H1 (cell line): ENCODE results near the gene DNAJC27. TPM values are rescaled to one million over a fixed set of nuclear protein-coding genes. Genes with fewer than 3 reads are reported as not detected.

ENCODE experiments used
- CBX8 ChIP-seq: fragments of 300-800, 300-1000 bp; sonication (generic); IDR thresholded peaks from 2 replicates; pipeline ENCODE4 v1.7.1; 2016; ENCODE audit warnings: low read depth, low read length, borderline replicate concordance
- CTBP2 ChIP-seq: IDR thresholded peaks from 2 replicates; pipeline ENCODE4 v1.7.0; 2011; ENCODE audit warnings: borderline replicate concordance, mild to moderate bottlenecking, moderate library complexity, mixed read lengths, low read length; ENCODE audit not compliant: insufficient read depth, insufficient read length
- EGR1 ChIP-seq: IDR thresholded peaks from 2 replicates; pipeline ENCODE4 v1.6.1; 2011; ENCODE audit warnings: low read depth, low read length, borderline replicate concordance
- HDAC2 ChIP-seq, 2 experiments: fragments of 300-600 bp in 1 of 2; sonication (generic) in 1 of 2; IDR thresholded peaks; 2 replicates each; pipeline ENCODE4 v1.6.1; 2011 to 2012; ENCODE audit warnings: low read depth in 2 of 2, low read length in 2 of 2, mild to moderate bottlenecking in 2 of 2, moderate library complexity in 2 of 2, borderline replicate concordance in 1 of 2, inconsistent platforms in 1 of 2
- RBBP5 ChIP-seq: IDR thresholded peaks from 2 replicates; pipeline ENCODE4 v1.7.1; 2012; ENCODE audit warnings: low read depth, mild to moderate bottlenecking, inconsistent platforms, low read length, moderate library complexity, borderline replicate concordance
- TBP ChIP-seq: IDR thresholded peaks from 2 replicates; pipeline ENCODE4 v1.6.1; 2011; ENCODE audit warnings: low read depth, low read length, improper control_type of control experiment
- TEAD4 ChIP-seq: IDR thresholded peaks from 2 replicates; pipeline ENCODE4 v1.6.1; 2012; ENCODE audit warnings: low read depth, low read length, inconsistent platforms, mixed read lengths
- polyA plus RNA-seq, 7 experiments: library from polyadenylated mRNA; depleted of rRNA in 3 of 7; stranded (reverse) in 5 of 7; unstranded in 2 of 7; fragments of >200 nt in 5 of 7; fragments of 200-250 nt in 2 of 7; gene quantifications; 1 replicate in 5 of 7; 2 replicates in 1 of 7; 4 replicates in 1 of 7; pipeline versions ENCODE4 v1.2.1 to v1.2.3, GENCODE V29; 2011 to 2013; ENCODE audit warnings: missing spikeins in 2 of 7, mixed read lengths in 2 of 7
- total RNA-seq: library from RNA; stranded (reverse); fragmentation: NEBNext Ultra II Directional; extraction: Animal tissue kit (Norgen Biotek cat#: 25700); gene quantifications from 2 replicates; pipeline ENCODE4 v1.2.1, GENCODE V29; 2021
- TF ChIP-seq, protein P1 (sequence below): IDR thresholded peaks from 2 replicates; pipeline ENCODE4 v1.6.1; 2011; ENCODE audit warnings: low read depth, mild to moderate bottlenecking, low read length; ENCODE audit not compliant: insufficient read depth

The DNAJC27 gene
- total and polyA plus RNA-seq, 2 of the 8 experiments (the other 6 are each of a cell fraction or from before 2014, with no cell fraction given) = 1.4 to 4.5 TPM

DNA sequence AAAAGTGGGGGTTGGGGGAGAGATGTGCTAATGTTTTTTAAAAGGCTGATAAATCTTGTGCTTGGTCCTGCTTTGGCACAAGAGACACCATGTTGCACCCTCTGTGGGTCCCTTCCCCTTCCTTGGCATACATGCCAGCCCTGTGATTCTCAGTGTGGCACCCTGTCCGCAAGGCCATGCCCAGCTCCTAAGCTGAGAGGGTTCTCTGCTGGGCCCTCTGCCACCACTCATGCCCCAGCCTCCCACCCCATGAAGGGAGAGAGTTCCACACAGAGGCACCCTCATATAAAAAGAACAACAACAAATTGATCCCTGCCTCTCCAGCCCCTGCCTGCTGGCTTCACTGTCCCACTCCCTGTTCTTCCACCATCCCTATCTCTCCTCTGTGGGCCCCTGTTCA lies 49.2 kb downstream of the DNAJC27 start (continued):
- TF ChIP-seq, protein P1, sequence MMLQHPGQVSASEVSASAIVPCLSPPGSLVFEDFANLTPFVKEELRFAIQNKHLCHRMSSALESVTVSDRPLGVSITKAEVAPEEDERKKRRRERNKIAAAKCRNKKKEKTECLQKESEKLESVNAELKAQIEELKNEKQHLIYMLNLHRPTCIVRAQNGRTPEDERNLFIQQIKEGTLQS = no peak
- no peak for TF ChIP-seq HDAC2 (IDR thresholded peaks at IDR 0.05; ENCODE audit: borderline replicate concordance in 1 of 2, low read depth in 2 of 2, low read length in 2 of 2)
- TF ChIP-seq CTBP2 = no peak
- TF ChIP-seq EGR1 = no peak
- no peak for TF ChIP-seq TBP
- TF ChIP-seq CBX8 = no peak
- TF ChIP-seq RBBP5 = no peak
- TF ChIP-seq TEAD4 = no peak
